HAP-1 (cell line): Measurements from ENCODE around the gene SELENOO.

Experiments
- DNase-seq, 2 experiments: peaks; one replicate each; pipeline ENCODE4 v3.0.0-alpha.2; 2016 to 2020; ENCODE audit warnings: low spot score in 2 of 2
- H3K27me3 ChIP-seq: fragments of 250-450 bp; sonication (Bioruptor Pico); 2 replicates; pipeline ENCODE4 v1.5.1; 2020; ENCODE audit warnings: low read depth, mild to moderate bottlenecking, moderate library complexity
- H3K36me3 ChIP-seq: fragments of 250-450 bp; sonication (Bioruptor Pico); replicated peaks from 2 replicates; pipeline ENCODE4 v1.5.1; 2020; ENCODE audit warnings: mild to moderate bottlenecking
- H3K4me1 ChIP-seq: fragments of 250-450 bp; sonication (Bioruptor Pico); 2 replicates; pipeline ENCODE4 v1.5.1; 2020; ENCODE audit warnings: mild to moderate bottlenecking
- H3K4me3 ChIP-seq: fragments of 250-450 bp; sonication (Bioruptor Pico); 2 replicates; pipeline ENCODE4 v1.5.1; 2020; ENCODE audit warnings: mild to moderate bottlenecking, moderate library complexity
- H3K9me3 ChIP-seq: fragments of 250-450 bp; sonication (Bioruptor Pico); 2 replicates; pipeline ENCODE4 v1.5.1; 2020; ENCODE audit warnings: mild to moderate bottlenecking, moderate library complexity
- in situ Hi-C: fragments of 300-500 bp; cut with MboI; formaldehyde crosslinking; loops from 3 replicates; pipeline ENCODE4 v1.14.3; 2020; ENCODE audit warnings: low sequenced_read_pairs, inconsistent platforms, mixed read lengths

SELENOO gene

GRCh38 chr22:50246242-50247175 is 45.7 kb downstream of the SELENOO start:
- in situ Hi-C loops: no loop called here
- H3K27me3 ChIP-seq: no peaks in the 10 kb centered on the region
- DNase-seq: peak in 1 of 2 experiments; percentile 12
- H3K4me3 ChIP-seq: no peak overlapping the region
- no peaks in the 10 kb centered on the region for H3K9me3 ChIP-seq
- peaks cover 6% of the 10 kb centered on the region for H3K4me1 ChIP-seq
- H3K36me3 ChIP-seq: peaks cover 45% of the 10 kb centered on the region

GRCh38 chr22:50247748-50248147 is 46.9 kb downstream of the SELENOO start:
- in situ Hi-C loops: no loop called here
- DNase-seq: peak in 1 of 2 experiments; percentile 49

GRCh38 chr22:50248196-50249081 is 47.6 kb downstream of the SELENOO start:
- no peaks in the 10 kb centered on the region for H3K9me3 ChIP-seq
- in situ Hi-C loops: no loop called here
- no peak for DNase-seq
- peaks cover 5% of the 10 kb centered on the region for H3K4me1 ChIP-seq
- H3K27me3 ChIP-seq: no peaks in the 10 kb centered on the region
- H3K4me3 ChIP-seq: no peak overlapping the region
- H3K36me3 ChIP-seq: peaks cover 51% of the 10 kb centered on the region

More at GRCh38 chr22:50247748-50248147, 46.9 kb downstream of the SELENOO start:
- H3K36me3 ChIP-seq: peaks cover 51% of the 10 kb centered on the region
- H3K4me3 ChIP-seq: no peak overlapping the region
- H3K9me3 ChIP-seq: no peaks in the 10 kb centered on the region
- peaks cover 5% of the 10 kb centered on the region for H3K4me1 ChIP-seq
- no peaks in the 10 kb centered on the region for H3K27me3 ChIP-seq

GRCh38 chr22:50249341-50250248 is 48.8 kb downstream of the SELENOO start:
- Histone ChIP-seq H3K27me3 (no peaks in the 10 kb centered on the region), H3K9me3 (no peaks in the 10 kb centered on the region), H3K4me3 (peak overlapping the region; percentile 71; the same call in 1 of the 2 replicates), H3K36me3 (peaks cover 53% of the 10 kb centered on the region), H3K4me1 (peaks cover 5% of the 10 kb centered on the region)
- in situ Hi-C loops: loop anchor here (5.0 to 10.0 kb wide), 2 partner anchors 78 to 265 kb away; partner anchors contain the start of gene DENND6B
- no peak for DNase-seq

GRCh38 chr22:50250249-50250554 is 49.4 kb downstream of the SELENOO start:
- peaks cover 56% of the 10 kb centered on the region for H3K36me3 ChIP-seq
- H3K27me3 ChIP-seq: no peaks in the 10 kb centered on the region
- H3K9me3 ChIP-seq: no peaks in the 10 kb centered on the region
- peaks cover 5% of the 10 kb centered on the region for H3K4me1 ChIP-seq
- peak overlapping the region; percentile 71 for H3K4me3 ChIP-seq
- DNase-seq: no peak
- in situ Hi-C loops: loop anchor here (5.0 to 10.0 kb wide), 2 partner anchors 77 to 265 kb away; partner anchors contain the start of gene DENND6B

GRCh38 chr22:50250555-50251476 is 50.0 kb downstream of the SELENOO start, which contains the start of gene HDAC10:
TSS of gene HDAC10 (minus strand) at chr22:50251265. CDS start at chr22:50251032, 233 bp downstream.
- Histone ChIP-seq H3K4me3 (peak within 1 kb of the TSS; percentile 71), H3K4me1 (peaks cover 5% of the 10 kb centered on the region), H3K9me3 (no peaks in the 10 kb centered on the region), H3K36me3 (peaks cover 53% of the 10 kb centered on the region), H3K27me3 (no peaks in the 10 kb centered on the region)
- DNase-seq: peak; percentile 80 to 91
- in situ Hi-C loops: loop anchor here (5.0 to 10.0 kb wide), 2 partner anchors 76 to 264 kb away; partner anchors contain the start of gene DENND6B

GRCh38 chr22:50251477-50252081 is 50.8 kb downstream of the SELENOO start:
- Histone ChIP-seq H3K4me3 (peak overlapping the region; percentile 71), H3K36me3 (peaks cover 51% of the 10 kb centered on the region), H3K9me3 (no peaks in the 10 kb centered on the region), H3K27me3 (no peaks in the 10 kb centered on the region), H3K4me1 (peaks cover 5% of the 10 kb centered on the region)
- no peak for DNase-seq
- in situ Hi-C loops: loop anchor here (5.0 to 10.0 kb wide), 2 partner anchors 76 to 263 kb away; partner anchors contain the start of gene DENND6B

GRCh38 chr22:50252082-50253045 is 51.6 kb downstream of the SELENOO start:
- in situ Hi-C loops: loop anchor here (5.0 to 10.0 kb wide), 2 partner anchors 75 to 262 kb away; partner anchors contain the start of gene DENND6B
- H3K27me3 ChIP-seq: no peaks in the 10 kb centered on the region
- DNase-seq: peak; percentile 29 to 75
- peaks cover 5% of the 10 kb centered on the region for H3K4me1 ChIP-seq
- no peaks in the 10 kb centered on the region for H3K9me3 ChIP-seq
- H3K4me3 ChIP-seq: no peak overlapping the region
- peaks cover 50% of the 10 kb centered on the region for H3K36me3 ChIP-seq

- Histone ChIP-seq H3K27me3 (no peaks in the 10 kb centered on the region), H3K4me1 (peaks cover 5% of the 10 kb centered on the region), H3K9me3 (no peaks in the 10 kb centered on the region), H3K4me3 (no peak overlapping the region), H3K36me3 (peaks cover 48% of the 10 kb centered on the region)
- no peak for DNase-seq
- in situ Hi-C loops: loop anchor here (5.0 to 10.0 kb wide), 2 partner anchors 74 to 262 kb away; partner anchors contain the start of gene DENND6B
Observed at GRCh38 chr22:50253046-50253915, 52.5 kb downstream of the SELENOO start.

GRCh38 chr22:50253941-50254340 is 53.1 kb downstream of the SELENOO start:
- in situ Hi-C loops: loop anchor here (5.0 to 10.0 kb wide), 2 partner anchors 73 to 261 kb away; partner anchors contain the start of gene DENND6B
- Histone ChIP-seq H3K27me3 (no peaks in the 10 kb centered on the region), H3K4me1 (peaks cover 5% of the 10 kb centered on the region)

More at GRCh38 chr22:50253941-50254340, 53.1 kb downstream of the SELENOO start:
- no peak for DNase-seq
- H3K9me3 ChIP-seq: no peaks in the 10 kb centered on the region
- no peak overlapping the region for H3K4me3 ChIP-seq
- H3K36me3 ChIP-seq: peaks cover 51% of the 10 kb centered on the region
